Glutamatergic neuron (in vitro differentiated cells): ENCODE measurements around the gene TRAF3IP1. TPM values are rescaled to one million over a fixed set of nuclear protein-coding genes. Genes with fewer than 3 reads are reported as not detected.

Source experiments
- DNase-seq: peaks from one replicate; pipeline ENCODE4 v3.0.0; 2022
- H3K27ac Mint-ChIP-seq: one replicate; pipeline ENCODE4 v1.8.0; 2020; ENCODE audit warnings: mild to moderate bottlenecking, mixed read lengths, inconsistent platforms; ENCODE audit not compliant: unreplicated experiment
- H3K27me3 Mint-ChIP-seq: one replicate; pipeline ENCODE4 v1.8.0; 2020; ENCODE audit warnings: mild to moderate bottlenecking, moderate library complexity, mixed read lengths, inconsistent platforms; ENCODE audit not compliant: unreplicated experiment
- H3K36me3 Mint-ChIP-seq: one replicate; pipeline ENCODE4 v1.8.0; 2020; ENCODE audit warnings: mild to moderate bottlenecking, mixed read lengths, inconsistent platforms; ENCODE audit not compliant: unreplicated experiment
- H3K4me1 Mint-ChIP-seq: one replicate; pipeline ENCODE4 v1.8.0; 2020; ENCODE audit warnings: mild to moderate bottlenecking, low read depth, mixed read lengths, inconsistent platforms; ENCODE audit not compliant: unreplicated experiment
- H3K4me3 Mint-ChIP-seq: one replicate; pipeline ENCODE4 v1.8.0; 2020; ENCODE audit warnings: mild to moderate bottlenecking, mixed read lengths, inconsistent platforms; ENCODE audit not compliant: unreplicated experiment
- H3K9me3 Mint-ChIP-seq: one replicate; pipeline ENCODE4 v1.8.0; 2020; ENCODE audit warnings: mild to moderate bottlenecking, moderate library complexity, mixed read lengths, inconsistent platforms; ENCODE audit not compliant: unreplicated experiment
- CTCF ChIP-seq: fragments of 200-600 bp; sonication (generic); IDR thresholded peaks from one replicate; pipeline ENCODE4 v1.5.0; 2021; ENCODE audit not compliant: partially characterized antibody, unreplicated experiment
- total RNA-seq: library from RNA; stranded (reverse); fragmentation: NEBNext Ultra II Directional; extraction: Animal tissue kit (Norgen Biotek cat#: 25700); gene quantifications from one replicate; pipeline ENCODE4 v1.2.1, GENCODE V29; 2021; ENCODE audit not compliant: unreplicated experiment

Gene TRAF3IP1
- total RNA-seq, 1 donor from 2014 or later, result 10.3 TPM

DNA sequence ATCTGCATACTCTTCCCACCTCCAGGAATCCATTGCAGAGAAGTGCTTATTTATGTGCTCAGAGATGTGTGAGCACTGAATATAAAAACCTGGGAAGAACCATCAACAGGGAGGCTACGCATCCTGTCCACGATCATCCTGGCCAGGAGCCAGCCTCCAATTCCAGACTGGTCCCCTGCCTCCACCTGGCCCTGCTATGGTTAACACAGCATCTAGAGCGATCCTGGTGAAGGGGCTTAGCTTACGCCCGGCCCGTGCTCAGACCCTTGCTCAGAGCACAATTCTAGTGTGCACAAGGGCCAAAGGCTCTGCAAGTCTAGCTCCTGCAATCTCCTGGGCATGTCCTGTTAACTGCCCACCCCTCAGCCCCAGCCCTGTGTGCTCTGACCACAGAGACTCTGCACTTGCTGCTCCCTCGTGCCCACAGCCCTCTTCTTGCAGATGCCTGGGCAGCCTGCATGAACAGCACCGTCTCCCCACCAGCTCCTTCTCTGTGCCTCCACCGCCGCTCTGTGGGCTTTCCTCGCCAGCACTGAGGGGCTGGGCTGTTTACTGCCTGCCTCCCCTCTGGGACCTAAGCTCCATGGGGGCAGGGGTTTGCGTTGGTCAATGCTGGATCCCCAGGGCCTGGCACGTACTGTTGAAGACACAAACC is 38.4 kb upstream of the TRAF3IP1 start:
- Mint-ChIP-seq H3K27ac (no peak overlapping the region), H3K4me3 (no peak overlapping the region), H3K27me3 (peaks cover 6% of the 10 kb centered on the region), H3K9me3 (peaks cover 5% of the 10 kb centered on the region), H3K36me3 (no peaks in the 10 kb centered on the region), H3K4me1 (peaks cover 5% of the 10 kb centered on the region)
- no peak for TF ChIP-seq CTCF
- no peak for DNase-seq

DNA sequence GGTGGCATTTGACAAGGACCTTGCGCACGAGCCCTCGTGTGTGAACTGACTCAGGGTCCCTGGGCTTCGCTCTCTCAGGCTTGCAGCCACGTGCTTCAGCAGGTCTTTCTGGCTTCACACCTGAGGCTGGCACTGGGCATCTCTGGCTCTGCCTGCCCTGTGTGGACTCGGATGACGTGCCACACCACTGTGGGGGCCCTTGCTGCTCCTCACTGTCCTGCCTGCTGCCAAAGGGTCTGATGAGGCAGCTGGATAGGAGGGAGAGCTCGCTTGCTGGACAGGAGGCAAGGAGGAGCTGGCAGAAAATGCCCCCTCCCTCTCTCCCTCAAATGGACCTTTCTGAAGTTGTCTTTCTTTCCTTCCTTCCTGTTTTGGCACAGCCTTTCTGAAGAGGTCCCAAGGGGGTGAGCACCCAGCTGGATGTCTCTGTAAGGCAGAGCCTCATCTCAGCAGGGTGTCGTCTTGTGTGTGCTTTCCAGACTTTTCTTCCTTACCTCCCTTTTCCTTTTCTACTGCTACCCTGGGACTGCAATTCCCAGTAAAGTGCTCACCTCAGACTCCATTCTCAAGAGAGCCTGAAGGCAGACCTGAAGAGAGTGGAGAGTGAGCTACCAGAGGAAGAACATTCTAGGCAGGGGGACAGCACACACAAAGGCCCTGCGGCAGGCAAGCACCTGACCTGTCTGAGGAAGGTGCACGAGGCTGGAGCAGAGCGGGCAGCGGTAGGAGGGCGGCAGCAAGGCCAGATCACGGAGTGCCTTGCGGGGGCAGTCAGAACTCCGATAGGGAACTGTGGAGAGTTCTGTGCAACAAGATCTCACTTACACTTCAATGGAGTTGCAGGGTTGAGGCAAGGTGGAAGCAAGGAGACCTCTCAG is 37.2 kb upstream of the TRAF3IP1 start:
- TF ChIP-seq CTCF, result no peak
- H3K27ac Mint-ChIP-seq, result no peak overlapping the region
- H3K4me3 Mint-ChIP-seq, result no peak overlapping the region
- peaks cover 5% of the 10 kb centered on the region for H3K4me1 Mint-ChIP-seq
- no peaks in the 10 kb centered on the region for H3K36me3 Mint-ChIP-seq
- no peak for DNase-seq
- H3K9me3 Mint-ChIP-seq, result peaks cover 3% of the 10 kb centered on the region
- H3K27me3 Mint-ChIP-seq, result peaks cover 4% of the 10 kb centered on the region

- Mint-ChIP-seq H3K4me3 (no peak overlapping the region), H3K9me3 (peaks cover 5% of the 10 kb centered on the region), H3K36me3 (no peaks in the 10 kb centered on the region), H3K27ac (no peak overlapping the region), H3K27me3 (peaks cover 2% of the 10 kb centered on the region), H3K4me1 (peaks cover 10% of the 10 kb centered on the region)
- no peak for DNase-seq
- no peak for TF ChIP-seq CTCF
Observed at GRCh38 chr2:238284802-238285515, 35.4 kb upstream of the TRAF3IP1 start.

DNA sequence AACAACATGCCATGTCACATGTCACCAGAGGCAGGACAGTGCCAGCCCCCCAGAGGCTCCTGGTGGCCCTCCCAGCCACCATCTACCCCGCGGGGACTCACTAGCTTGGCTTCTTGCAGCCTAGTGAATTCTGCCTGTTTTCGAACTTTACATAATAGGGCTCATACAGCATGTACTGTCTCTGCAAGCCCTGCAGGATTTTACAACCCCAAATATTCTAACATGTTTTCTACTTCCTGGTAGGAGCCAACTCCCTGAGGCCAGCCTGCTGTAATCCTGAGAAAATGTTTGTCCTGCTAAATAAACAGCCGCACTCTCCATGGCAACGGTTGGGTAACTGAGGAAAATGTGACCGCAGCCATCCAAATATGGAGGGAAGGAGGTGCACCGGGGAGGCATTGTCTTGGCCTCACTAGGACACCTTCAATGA is 34.6 kb upstream of the TRAF3IP1 start:
- peaks cover 10% of the 10 kb centered on the region for H3K4me1 Mint-ChIP-seq
- peaks cover 5% of the 10 kb centered on the region for H3K9me3 Mint-ChIP-seq
- H3K4me3 Mint-ChIP-seq, result no peak overlapping the region
- no peaks in the 10 kb centered on the region for H3K36me3 Mint-ChIP-seq
- no peak for DNase-seq
- no peak overlapping the region for H3K27ac Mint-ChIP-seq
- H3K27me3 Mint-ChIP-seq, result peaks cover 6% of the 10 kb centered on the region
- no peak for TF ChIP-seq CTCF
